GM19043 (cell line): ENCODE measurements around the gene TMEM129.

Experiments
- ATAC-seq: cut with Tn5 transposase; IDR thresholded peaks from one replicate; pipeline ENCODE4 v1.9.1; 2021; ENCODE audit warnings: low read depth; ENCODE audit not compliant: unreplicated experiment

TMEM129 gene

GRCh38 chr4:1758306-1759121 lies 37.4 kb upstream of the TMEM129 start:
- no peak for ATAC-seq

GRCh38 chr4:1757836-1758235 lies 36.7 kb upstream of the TMEM129 start:
- ATAC-seq: no peak

- ATAC-seq: no peak
These were observed 36.0 kb upstream of the TMEM129 start for GRCh38 chr4:1756893-1757779.

- ATAC-seq: no peak
These were observed 35.0 kb upstream of the TMEM129 start for GRCh38 chr4:1756079-1756478.

GRCh38 chr4:1755297-1755696 lies 34.2 kb upstream of the TMEM129 start:
- no peak for ATAC-seq

- ATAC-seq: no peak
These were observed 33.2 kb upstream of the TMEM129 start for GRCh38 chr4:1754336-1754735.

- ATAC-seq: no peak
These were observed 32.7 kb upstream of the TMEM129 start for GRCh38 chr4:1753697-1754311.

- ATAC-seq: no peak
These were observed 32.2 kb upstream of the TMEM129 start for GRCh38 chr4:1753294-1753696.

GRCh38 chr4:1752284-1753041 lies 31.3 kb upstream of the TMEM129 start:
- no peak for ATAC-seq

GRCh38 chr4:1751919-1752283 lies 30.8 kb upstream of the TMEM129 start:
- no peak for ATAC-seq

GRCh38 chr4:1751155-1751918 lies 30.2 kb upstream of the TMEM129 start:
- ATAC-seq: no peak

- ATAC-seq: no peak
These were observed 29.4 kb upstream of the TMEM129 start for GRCh38 chr4:1750381-1751154.

- no peak for ATAC-seq
These were observed 28.7 kb upstream of the TMEM129 start for GRCh38 chr4:1749826-1750225.

GRCh38 chr4:1749370-1749769 lies 28.2 kb upstream of the TMEM129 start:
- no peak for ATAC-seq

GRCh38 chr4:1748465-1748995 lies 27.4 kb upstream of the TMEM129 start:
- no peak for ATAC-seq

- ATAC-seq: no peak
These were observed 26.5 kb upstream of the TMEM129 start for GRCh38 chr4:1747603-1747967.

- ATAC-seq: no peak
These were observed 25.9 kb upstream of the TMEM129 start for GRCh38 chr4:1746919-1747602.

GRCh38 chr4:1746265-1746691 lies 25.2 kb upstream of the TMEM129 start:
- ATAC-seq: no peak
